ENCODE results near the gene GOLGA5. TPM values are rescaled to one million over a fixed set of nuclear protein-coding genes. Genes with fewer than 3 reads are reported as not detected.
"Not testable (repeated sequence)": the region's sequence is repeated elsewhere in the genome, so short reads cannot be mapped to it uniquely, and the experiment has no call there.

The GOLGA5 gene
- total RNA-seq, 1 experiment from 2014 or later, result 22.3 TPM

DNA sequence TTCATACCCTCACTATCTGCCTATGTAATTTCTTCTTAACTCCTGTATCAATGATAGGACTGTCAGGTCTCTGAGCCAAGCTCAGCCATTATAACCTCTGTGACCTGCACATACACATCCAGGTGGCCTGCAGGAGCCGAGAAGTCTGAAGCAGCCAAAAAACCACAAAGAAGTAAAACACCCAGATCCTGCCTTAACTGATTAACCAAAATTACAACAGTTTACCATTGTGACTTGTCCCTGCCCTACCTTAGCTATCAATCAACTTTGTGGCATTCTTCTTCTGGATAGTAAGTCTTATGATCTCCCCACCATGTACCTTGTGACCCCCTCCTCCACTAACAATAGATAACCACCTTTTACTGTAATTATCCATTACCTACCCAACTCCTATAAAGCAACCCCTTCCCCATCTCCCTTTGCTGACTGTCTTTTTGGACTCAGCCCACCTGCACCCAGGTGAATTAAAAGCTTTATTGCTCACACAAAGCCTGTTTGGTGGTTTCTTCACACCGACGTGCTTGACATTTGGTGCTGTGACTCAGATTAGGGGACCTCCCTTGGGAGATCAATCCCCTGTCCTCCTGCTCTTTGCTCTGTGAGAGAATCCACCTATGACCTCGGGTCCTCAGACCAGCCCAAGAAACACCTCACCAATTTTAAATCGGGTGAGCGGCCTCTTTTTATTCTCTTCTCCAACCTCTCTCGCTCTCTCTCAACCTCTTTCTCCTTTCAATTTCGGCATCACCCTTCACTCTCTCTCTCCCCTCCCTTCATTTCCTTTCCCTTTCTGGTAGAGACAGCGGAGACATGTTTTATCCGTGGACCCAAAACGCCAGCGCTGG, 34.2 kb upstream of the GOLGA5 start:
- no TSS peak for BruUV-seq (replicated peaks)
- ChIA-PET CTCF (no interaction called here), POLR2A (no interaction called here)
- TF ChIP-seq POLR2AphosphoS5 (IDR thresholded peaks at IDR 0.05; ENCODE audit: low read depth, low read length), result no peak
- TF ChIP-seq, protein P1, sequence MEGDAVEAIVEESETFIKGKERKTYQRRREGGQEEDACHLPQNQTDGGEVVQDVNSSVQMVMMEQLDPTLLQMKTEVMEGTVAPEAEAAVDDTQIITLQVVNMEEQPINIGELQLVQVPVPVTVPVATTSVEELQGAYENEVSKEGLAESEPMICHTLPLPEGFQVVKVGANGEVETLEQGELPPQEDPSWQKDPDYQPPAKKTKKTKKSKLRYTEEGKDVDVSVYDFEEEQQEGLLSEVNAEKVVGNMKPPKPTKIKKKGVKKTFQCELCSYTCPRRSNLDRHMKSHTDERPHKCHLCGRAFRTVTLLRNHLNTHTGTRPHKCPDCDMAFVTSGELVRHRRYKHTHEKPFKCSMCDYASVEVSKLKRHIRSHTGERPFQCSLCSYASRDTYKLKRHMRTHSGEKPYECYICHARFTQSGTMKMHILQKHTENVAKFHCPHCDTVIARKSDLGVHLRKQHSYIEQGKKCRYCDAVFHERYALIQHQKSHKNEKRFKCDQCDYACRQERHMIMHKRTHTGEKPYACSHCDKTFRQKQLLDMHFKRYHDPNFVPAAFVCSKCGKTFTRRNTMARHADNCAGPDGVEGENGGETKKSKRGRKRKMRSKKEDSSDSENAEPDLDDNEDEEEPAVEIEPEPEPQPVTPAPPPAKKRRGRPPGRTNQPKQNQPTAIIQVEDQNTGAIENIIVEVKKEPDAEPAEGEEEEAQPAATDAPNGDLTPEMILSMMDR (IDR thresholded peaks at IDR 0.05), result no peak
- TF ChIP-seq SIN3A (IDR thresholded peaks at IDR 0.05; ENCODE audit: borderline replicate concordance, insufficient read depth, low read depth, low read length), result no peak
- TF ChIP-seq TCF7L2 (IDR thresholded peaks at IDR 0.05; ENCODE audit: low read depth, low read length), result no peak
- TF ChIP-seq, protein P2, sequence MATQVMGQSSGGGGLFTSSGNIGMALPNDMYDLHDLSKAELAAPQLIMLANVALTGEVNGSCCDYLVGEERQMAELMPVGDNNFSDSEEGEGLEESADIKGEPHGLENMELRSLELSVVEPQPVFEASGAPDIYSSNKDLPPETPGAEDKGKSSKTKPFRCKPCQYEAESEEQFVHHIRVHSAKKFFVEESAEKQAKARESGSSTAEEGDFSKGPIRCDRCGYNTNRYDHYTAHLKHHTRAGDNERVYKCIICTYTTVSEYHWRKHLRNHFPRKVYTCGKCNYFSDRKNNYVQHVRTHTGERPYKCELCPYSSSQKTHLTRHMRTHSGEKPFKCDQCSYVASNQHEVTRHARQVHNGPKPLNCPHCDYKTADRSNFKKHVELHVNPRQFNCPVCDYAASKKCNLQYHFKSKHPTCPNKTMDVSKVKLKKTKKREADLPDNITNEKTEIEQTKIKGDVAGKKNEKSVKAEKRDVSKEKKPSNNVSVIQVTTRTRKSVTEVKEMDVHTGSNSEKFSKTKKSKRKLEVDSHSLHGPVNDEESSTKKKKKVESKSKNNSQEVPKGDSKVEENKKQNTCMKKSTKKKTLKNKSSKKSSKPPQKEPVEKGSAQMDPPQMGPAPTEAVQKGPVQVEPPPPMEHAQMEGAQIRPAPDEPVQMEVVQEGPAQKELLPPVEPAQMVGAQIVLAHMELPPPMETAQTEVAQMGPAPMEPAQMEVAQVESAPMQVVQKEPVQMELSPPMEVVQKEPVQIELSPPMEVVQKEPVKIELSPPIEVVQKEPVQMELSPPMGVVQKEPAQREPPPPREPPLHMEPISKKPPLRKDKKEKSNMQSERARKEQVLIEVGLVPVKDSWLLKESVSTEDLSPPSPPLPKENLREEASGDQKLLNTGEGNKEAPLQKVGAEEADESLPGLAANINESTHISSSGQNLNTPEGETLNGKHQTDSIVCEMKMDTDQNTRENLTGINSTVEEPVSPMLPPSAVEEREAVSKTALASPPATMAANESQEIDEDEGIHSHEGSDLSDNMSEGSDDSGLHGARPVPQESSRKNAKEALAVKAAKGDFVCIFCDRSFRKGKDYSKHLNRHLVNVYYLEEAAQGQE (IDR thresholded peaks at IDR 0.05; ENCODE audit: insufficient read depth in 1 of 2, low read depth in 2 of 2, low read length in 1 of 2), result no peak
- H3K4me1 ChIP-seq (ENCODE audit: control insufficient read depth, insufficient read depth, low read length), result no peaks in the 10 kb centered on the region
- no peaks in the 10 kb centered on the region for H3K36me3 ChIP-seq (ENCODE audit: control insufficient read depth, insufficient read depth, low read length)
- ATAC-seq (no peak), DNase-seq (ENCODE audit: low read depth, low spot score) (no peak)
- no peak overlapping the region for H3K4me3 ChIP-seq (ENCODE audit: low read depth in 2 of 2, low read length in 2 of 2)
- in situ Hi-C loops (cut with HindIII; ENCODE audit: low pct_unique_long_range_greater_than_20kb, low sequenced_read_pairs) (no loop called here), intact Hi-C loops (cut with micrococcal nuclease; ENCODE audit: unreplicated experiment) (no loop called here)
- H3K27ac ChIP-seq (ENCODE audit: low read length), result no peak overlapping the region
- no peaks in the 10 kb centered on the region for H3K9me3 ChIP-seq (ENCODE audit: control insufficient read depth, insufficient read depth, low read depth, low read length)
- no peaks in the 10 kb centered on the region for H3K27me3 ChIP-seq (ENCODE audit: control insufficient read depth, insufficient read depth, low read length)

DNA sequence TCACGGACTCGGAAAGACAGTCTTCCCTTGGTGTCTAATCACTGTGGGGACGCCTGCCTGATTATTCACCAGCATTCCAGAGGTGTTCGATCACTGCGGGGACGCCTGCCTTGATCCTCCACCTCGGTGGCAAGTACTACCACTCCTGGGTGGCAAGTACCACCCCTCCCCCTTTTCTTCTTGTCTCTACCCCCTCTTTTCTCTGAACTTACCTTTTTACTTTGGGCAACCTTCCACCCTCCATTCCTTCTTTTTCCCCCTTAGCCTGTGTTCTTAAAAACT, 33.6 kb upstream of the GOLGA5 start:
- no peaks in the 10 kb centered on the region for H3K36me3 ChIP-seq (ENCODE audit: control insufficient read depth, insufficient read depth, low read length)
- no peaks in the 10 kb centered on the region for H3K4me1 ChIP-seq (ENCODE audit: control insufficient read depth, insufficient read depth, low read length)
- H3K27ac ChIP-seq (ENCODE audit: low read length), result no peak overlapping the region
- TF ChIP-seq, protein P1 (IDR thresholded peaks at IDR 0.05), result no peak
- no peak for TF ChIP-seq POLR2AphosphoS5 (IDR thresholded peaks at IDR 0.05; ENCODE audit: low read depth, low read length)
- no peak for TF ChIP-seq SIN3A (IDR thresholded peaks at IDR 0.05; ENCODE audit: borderline replicate concordance, insufficient read depth, low read depth, low read length)
- no peak for TF ChIP-seq TCF7L2 (IDR thresholded peaks at IDR 0.05; ENCODE audit: low read depth, low read length)
- TF ChIP-seq, protein P2 (IDR thresholded peaks at IDR 0.05; ENCODE audit: insufficient read depth in 1 of 2, low read depth in 2 of 2, low read length in 1 of 2), result no peak
- ChIA-PET CTCF (no interaction called here), POLR2A (no interaction called here)
- ATAC-seq (no peak), DNase-seq (ENCODE audit: low read depth, low spot score) (no peak)
- no peaks in the 10 kb centered on the region for H3K27me3 ChIP-seq (ENCODE audit: control insufficient read depth, insufficient read depth, low read length)
- no peak overlapping the region for H3K4me3 ChIP-seq (ENCODE audit: low read depth in 2 of 2, low read length in 2 of 2)
- in situ Hi-C loops (cut with HindIII; ENCODE audit: low pct_unique_long_range_greater_than_20kb, low sequenced_read_pairs) (no loop called here), intact Hi-C loops (cut with micrococcal nuclease; ENCODE audit: unreplicated experiment) (no loop called here)
- no TSS peak for BruUV-seq (replicated peaks)
- no peaks in the 10 kb centered on the region for H3K9me3 ChIP-seq (ENCODE audit: control insufficient read depth, insufficient read depth, low read depth, low read length)

DNA sequence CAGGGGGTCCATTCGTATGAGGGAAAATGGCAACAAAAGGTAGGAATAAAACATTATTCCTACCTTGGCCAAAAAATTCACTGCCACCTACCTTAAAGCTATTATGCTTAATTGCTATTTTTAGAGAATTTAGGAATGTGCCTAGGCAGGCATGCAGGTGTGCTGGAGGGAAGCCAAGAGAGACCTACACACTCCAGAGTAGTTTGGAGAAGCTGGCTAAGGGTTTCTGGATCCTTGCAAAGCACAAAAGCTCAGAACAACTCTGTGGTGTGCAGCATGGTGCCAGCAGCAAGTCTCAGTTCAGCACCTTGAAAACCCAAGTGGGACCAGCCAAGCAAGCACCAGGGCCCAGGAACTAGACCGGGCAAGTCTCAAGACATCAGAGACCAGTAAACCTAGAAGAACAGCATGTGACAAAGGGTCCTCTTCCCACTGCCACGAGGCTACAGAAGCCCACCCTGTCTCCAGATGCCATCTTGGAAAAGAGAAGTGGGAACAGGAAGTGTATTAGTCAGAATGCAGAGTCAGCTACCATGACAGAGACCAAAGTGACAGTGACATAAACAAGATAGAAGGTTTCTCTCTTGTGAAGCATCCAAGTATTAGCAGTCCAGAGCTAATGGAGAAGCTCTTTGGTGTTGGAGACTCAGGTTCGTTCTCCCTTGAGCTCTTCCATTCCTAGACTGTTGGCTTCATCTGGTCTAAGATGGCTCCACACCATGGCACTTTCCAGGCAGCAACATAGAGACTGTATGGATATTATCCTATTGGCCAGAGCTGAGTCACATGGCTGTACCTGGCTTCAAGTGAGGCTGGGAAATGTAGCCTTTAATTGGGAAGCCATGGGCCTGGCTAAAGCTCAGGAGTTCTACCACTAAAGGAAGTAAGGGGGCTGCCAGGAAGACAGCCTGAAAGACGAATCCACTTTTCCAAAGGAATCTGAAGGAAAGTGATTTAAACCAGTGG, 30.2 kb upstream of the GOLGA5 start:
- H3K27ac ChIP-seq (ENCODE audit: low read length); H3K27me3 ChIP-seq (ENCODE audit: control insufficient read depth, insufficient read depth, low read length); H3K4me3 ChIP-seq (ENCODE audit: low read depth in 2 of 2, low read length in 2 of 2); BruUV-seq (replicated peaks); POLR2A ChIA-PET; H3K9me3 ChIP-seq (ENCODE audit: control insufficient read depth, insufficient read depth, low read depth, low read length); H3K4me1 ChIP-seq (ENCODE audit: control insufficient read depth, insufficient read depth, low read length); ATAC-seq; H3K36me3 ChIP-seq (ENCODE audit: control insufficient read depth, insufficient read depth, low read length); intact Hi-C loops (cut with micrococcal nuclease; ENCODE audit: unreplicated experiment); CTCF ChIA-PET; in situ Hi-C loops (cut with HindIII; ENCODE audit: low pct_unique_long_range_greater_than_20kb, low sequenced_read_pairs); DNase-seq (ENCODE audit: low read depth, low spot score): not testable (repeated sequence)
